Cerebellar nuclear complex (tissue), 1 donor: ENCODE measurements around the gene FHIT.
"Not testable (repeated sequence)": the region's sequence is repeated elsewhere in the genome, so short reads cannot be mapped to it uniquely, and the experiment has no call there.

Experiments
- DNase-seq, 2 experiments: peaks; one replicate each; lab custom pipeline; 2025; lab: John Stamatoyannopoulos, UW

Gene FHIT

DNA sequence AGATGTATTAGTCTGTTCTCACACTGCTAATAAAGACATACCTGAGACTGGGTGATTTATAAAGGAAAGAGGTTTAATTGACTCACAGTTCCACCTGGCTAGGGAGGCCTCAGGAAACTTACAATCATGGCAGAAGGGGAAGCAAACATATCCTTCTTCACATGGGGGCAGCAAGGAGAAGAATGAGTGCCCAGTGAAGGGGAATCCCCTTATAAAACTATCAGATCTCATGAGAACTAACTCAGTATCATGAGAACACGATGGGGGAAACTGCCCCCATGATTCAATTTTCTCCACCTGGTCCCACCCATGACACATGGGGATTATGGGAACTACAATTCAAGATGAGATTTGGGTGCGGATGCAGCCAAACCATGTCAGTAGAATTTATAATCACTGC is 1316.7 kb downstream of the FHIT start:
- not testable (repeated sequence) for DNase-seq

DNA sequence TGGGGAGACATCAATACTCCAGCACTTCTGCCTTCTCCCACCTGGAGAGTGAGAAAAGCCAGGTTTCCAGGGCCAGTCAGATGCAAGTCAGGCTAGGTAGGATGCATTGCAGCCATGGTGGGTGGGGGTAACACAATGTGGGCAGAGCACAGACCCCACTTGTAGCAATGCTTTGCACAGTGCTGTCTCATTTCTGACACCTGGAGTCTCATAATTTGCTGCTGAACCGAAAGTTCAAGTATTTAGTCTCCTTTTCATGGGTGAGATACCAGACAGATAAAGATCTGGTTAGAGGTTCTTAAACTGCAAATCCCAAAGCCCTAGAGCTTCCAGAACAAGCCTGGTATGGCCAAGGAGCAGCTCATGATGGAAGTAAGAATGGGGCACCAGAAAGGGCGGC is 1321.1 kb downstream of the FHIT start:
- DNase-seq, result no peak

DNA sequence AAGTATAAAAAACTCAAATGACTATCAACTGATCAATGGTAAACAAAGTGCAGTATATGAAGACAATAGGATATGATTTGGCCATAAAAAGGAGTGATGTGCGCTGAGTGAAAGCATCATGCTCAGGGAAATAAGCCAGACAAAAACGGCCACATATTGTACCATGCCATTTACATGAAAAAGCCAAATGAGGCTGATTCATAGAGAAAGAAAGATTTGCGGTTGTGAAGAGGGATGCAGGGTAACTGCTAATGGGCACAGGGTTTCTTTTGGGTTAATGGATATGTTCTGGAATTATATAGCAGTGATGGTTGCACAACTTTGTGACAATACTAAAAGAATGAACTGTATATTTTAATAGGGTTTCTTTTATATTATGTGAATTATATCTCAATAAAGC is 1324.2 kb downstream of the FHIT start:
- DNase-seq, result no peak

DNA sequence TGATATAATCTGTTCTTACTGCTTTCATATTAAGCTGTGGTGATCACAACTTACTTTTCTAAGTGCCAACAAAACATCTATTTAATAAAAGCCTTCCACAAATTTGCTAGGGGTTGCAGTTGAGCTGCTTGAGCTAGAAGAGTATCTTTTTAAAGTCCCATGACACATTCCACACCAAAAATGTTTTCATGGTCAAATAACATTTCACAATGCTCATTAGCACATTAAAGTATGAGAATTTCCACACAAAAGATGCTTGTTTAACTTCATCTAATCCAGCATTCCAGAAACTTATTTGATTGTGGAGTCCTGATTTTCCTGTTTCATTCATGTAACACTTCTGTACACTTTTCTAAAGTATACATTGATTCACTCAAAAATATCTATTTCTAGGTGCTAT is 1325.3 kb downstream of the FHIT start:
- no peak for DNase-seq

DNA sequence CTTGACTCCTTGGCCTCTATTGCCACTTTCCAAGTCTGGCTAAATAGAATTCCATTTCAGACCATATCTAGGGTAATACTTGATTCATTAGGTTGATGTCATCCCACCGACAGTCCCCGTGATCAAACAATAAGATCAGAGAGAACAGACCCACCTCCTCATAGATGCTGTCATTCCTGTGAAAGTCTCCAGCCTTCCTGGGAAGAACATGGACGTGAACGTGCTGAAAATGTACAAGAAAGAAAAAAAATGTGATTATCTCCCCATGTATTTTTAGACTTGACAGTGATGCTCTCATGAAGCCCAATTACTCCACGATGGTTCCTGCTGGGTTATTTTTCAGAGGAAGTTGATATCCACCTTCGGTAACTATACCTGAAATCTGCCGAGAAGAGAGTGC is 1329.1 kb downstream of the FHIT start:
- DNase-seq, result no peak

DNA sequence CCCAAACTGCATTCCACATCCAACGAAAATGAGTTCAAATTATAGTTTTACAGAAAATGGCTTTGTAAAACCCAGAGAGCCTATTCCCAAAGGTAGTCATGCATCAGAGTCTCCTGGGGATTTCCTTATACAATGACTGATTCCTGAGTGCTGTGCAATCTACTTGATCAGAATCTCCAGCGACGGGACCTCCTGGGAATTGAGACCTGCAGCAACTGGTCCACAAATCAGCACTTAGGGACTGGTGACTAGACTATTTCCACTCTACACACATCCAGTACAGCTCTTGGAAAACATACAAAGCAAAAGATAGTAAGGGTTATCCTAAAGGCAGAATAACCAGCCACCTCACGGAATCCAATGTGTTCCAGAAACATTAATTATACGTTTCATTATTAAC is 1330.4 kb downstream of the FHIT start:
- DNase-seq, result no peak

DNA sequence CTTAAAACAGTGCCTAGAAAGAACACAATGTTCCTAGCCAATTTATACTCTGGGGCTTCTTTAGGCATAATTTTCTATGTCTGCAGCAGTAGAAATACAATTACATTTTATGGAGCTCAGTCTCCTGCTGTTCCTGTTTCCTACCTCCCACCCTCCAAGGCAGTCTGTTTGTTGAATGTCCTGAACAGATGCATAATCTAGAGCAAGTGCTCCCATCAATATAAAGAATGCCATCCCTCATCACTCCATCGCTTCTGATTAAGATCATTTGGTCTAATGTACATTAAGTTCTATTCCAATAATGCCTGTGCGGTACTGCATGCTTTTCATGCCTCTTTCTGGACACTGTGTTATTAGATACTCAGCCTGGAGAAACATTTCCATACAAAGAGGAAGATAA is 1331.7 kb downstream of the FHIT start:
- no peak for DNase-seq

DNA sequence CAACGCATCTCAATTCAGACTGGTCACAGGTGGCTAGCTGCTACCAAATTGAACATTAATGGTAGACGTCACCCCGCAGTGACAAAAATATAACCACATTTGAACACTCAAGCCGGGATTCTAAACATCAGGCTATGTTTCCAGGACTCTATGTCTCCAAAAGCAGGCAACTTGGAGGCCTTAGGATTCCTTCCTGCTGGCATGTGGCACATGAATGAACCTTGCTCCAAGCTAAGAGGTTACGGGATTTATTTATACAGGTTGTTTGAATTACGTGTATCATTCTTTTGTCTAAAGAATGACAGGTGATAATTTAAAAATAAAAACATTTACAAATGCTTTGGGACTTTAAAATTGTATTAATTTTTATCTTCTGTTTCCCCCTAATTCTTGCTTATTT is 1337.0 kb downstream of the FHIT start:
- no peak for DNase-seq

DNA sequence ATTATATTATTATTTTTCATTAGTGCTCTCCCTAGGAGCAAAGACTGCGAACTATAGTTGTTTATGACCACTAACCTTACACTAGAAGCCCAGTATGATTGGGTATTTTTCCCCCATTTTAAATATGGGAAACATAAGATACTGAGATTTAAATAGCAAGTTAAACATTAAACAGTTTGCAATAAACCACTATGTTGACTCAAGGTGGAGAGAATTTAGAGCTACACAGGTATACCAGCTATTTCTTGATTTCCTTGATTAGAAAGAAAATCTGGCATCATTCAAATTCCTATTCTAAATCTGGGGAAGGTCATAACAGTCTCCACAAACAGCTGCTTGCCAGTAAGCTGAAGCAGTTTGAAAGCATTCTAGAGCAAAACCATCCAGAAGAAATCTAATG is 1337.6 kb downstream of the FHIT start:
- DNase-seq, result no peak

DNA sequence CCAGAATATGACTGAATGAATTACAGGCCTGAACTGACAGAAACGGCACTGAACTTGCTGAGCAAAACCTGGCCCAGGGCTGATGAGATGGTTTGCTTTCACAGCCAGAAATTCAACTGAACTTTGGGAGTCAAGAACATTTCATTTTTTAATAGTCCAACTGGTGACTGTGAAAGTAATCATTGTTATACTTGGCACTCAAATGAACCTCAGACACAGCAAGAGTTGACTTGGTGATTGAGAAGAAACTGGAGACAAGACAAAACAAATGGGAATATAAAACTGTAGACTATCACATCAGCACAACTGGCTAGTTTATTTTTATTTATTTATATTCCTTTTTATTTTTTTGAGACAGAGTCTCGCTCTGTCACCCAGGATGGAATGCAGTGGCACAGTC is 1342.6 kb downstream of the FHIT start:
- DNase-seq, result no peak

DNA sequence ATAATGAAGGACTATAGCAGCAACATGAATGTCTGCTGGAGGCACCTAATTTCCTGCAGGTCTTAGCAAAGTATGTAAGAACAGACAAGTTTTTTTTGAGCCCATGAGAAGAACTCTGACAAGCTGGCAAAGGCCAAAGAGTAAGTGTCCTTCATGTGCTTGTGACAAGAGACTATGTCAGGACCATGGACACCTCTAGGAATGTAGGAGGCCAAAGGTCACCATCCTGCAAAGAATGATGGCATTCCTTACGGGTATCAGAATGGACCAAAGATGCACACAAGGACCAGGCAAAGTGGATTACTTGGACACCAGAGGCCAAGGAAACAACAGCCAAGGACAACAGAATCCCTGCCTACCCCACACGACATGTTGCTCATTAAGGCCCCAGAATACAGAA is 1343.0 kb downstream of the FHIT start:
- no peak for DNase-seq

DNA sequence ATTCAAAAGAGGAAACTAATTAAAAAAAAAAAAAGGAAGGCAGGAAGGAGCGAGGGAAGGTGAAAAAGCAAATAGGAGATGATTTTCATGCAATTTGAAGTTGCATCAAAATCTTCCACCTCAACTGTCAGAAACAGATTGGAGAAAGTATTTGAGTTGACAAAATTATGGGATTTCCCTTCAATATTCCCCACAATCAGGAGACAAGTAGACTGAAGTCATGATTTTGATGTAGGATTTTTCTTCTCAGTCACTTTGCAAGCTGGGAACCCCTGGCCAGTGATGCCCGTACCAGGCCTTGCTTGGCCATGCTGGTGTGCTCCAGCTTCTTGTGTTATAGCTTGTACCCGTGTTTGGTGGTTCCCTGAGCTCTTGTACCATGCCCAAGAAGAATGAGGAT is 1347.0 kb downstream of the FHIT start:
- no peak for DNase-seq

DNA sequence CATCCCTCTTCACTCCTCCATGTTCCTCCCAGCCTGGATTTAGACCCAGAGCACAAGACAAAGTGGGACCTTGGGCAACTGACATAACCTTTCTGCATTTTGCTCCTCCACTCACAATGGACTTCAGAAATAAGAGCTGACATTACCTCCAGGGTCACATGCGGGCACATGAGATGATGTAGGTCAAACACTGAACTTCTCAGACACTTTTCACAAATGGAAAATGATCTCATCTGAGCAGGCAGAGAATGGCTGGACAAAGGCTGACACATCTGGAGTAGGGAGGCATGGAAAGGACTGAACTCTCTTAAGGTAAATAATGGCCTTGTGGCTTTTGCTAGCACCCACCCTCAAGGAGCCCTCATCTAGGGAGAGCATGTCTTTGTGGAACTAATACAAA is 1352.2 kb downstream of the FHIT start:
- DNase-seq, result no peak

DNA sequence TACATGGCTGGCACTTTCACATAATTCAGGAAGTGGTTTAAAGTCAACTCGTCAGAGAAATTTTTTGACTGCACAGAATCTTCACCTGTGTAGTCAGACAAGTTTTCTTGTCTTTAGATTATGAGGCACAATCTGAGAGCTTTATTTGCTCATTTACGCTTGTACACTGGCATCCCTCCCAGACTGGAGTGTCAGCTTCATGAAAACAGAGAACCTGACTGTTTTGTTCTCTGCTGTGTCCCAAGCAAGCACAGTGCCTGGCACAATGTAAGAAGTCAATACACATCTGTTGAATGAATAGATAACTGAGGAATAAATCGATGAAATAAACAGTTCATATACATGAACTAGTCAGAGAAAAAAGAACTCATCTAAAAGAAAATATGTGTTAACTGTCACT is 1355.3 kb downstream of the FHIT start:
- DNase-seq, result no peak

DNA sequence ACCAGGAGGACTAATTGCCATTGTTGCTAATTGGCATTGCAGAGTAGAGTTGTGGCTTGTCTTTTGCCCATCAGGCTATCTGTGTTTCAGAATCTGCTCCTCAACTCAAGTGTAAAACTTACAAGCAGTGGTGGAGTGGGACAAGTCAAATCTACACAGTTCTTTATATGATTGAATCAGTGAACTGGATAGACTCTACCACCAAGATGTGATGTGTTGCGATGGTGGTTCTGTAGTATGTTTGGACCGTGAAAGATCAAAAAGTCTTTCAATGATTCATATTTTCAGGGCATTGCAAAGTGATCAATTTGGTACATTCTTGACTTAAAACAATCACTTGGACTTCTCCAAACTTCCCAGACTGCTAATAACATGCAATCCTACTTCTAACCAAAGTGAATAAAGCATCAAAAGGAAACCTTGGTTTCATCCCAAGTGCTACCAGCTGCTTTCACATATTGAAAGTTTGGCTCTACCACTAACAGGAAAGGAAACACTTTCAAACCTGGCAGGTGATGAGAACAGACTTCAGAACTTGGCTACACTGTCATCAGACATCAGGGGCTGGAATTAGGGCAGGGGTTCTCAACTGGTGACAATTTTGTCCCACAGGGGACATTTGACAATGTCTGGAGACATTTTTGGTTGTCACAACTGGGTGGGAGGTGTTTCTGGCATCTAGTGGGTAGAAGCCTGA is 1356.7 kb downstream of the FHIT start:
- no peak for DNase-seq

DNA sequence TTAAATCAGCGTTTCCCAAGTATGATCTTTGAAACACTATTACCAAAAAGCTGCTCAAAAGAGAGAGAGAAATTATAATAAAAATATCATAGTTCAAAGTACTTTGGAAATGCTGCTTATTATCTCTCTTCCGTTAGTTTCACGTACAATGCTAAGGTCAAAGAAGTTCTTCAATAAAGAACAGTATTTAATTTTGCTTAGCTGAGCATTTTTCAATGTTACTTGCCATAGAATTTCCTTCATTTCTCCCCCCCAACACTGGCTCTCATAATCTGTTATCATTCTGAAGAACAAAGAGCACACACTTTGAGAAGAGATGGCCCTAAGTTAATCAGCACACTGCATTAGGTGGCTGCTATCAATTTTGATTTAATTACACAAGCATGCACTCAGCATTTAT is 1360.6 kb downstream of the FHIT start:
- DNase-seq, result no peak

DNA sequence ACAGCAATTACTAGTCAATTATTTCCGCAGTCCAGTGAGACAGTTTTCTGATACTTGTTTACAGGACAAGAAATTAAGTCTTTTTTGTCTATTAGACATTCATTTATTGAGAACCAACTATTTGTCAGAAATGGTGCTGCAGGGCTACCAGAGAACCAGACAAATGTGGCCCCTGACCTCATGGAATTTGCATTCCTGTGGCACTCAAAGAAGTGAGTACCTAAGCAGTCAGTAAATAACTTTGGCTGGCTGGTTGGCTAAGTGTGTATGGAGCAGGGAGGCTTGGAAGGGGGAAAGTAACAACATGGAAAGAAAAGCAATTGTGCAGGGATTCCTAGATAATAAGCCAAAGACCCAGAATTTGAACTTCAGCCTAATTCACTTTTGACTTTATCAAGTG is 1364.5 kb downstream of the FHIT start:
- DNase-seq, result no peak

DNA sequence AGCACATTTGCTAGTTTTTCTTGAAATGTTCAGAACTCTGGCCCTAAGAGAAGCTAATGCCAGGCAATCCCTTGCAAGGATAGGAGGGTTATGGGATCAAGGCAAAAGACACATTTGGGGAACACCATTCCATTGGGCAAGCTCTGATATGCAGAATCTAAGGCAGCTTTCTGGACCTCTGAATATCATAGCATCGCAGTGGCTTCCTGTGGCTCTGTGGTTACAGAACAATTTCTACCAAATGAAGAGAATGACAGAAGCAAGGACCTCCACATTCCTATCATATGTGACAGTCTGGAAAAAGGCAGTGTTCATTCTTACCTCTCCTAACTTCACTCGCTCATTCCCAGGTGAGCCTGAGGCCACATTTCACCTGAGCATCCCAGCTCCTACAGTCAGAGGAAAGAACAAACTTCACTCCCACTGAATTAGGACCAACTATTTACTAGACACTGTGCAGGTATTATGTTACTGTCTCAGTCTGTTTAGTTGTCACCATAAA is 1365.3 kb downstream of the FHIT start:
- DNase-seq, result no peak

DNA sequence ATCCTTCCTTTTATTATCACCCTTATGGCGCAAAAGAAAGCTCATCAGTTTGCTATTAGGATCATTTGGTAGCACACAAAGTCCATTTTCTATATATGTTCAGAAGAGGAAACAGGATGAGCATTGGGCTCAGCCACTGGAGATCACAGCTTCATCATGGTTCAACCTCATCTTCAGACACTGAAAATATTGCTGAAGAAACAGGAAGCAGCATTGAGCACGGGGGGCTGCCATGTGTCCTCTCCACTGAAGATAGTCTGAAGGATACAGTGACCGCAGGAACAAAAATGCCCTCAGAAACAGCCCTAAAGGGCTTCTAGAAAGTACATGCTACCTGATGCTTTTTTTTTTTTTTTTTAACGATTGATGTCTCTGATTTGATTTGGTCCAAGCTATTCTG is 1366.2 kb downstream of the FHIT start:
- DNase-seq, result no peak

DNA sequence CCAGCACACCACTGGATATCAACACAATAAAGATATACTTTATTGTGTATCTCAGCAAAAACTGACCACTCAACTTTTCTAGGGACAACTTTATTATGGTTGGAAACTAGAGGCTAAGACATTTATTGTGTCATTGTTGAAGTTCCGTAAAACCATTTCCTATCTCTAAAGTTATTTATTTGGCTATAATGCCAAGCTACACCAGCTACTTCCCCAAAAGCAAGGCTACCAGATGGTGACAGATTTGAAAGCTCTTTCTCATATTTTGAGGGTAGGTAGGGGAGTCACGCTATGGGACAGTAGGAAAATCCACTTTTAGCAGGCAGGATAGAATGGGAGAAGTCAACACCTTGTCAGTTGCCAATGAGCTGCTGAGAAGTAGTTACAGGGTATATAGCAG is 1366.8 kb downstream of the FHIT start:
- no peak for DNase-seq

DNA sequence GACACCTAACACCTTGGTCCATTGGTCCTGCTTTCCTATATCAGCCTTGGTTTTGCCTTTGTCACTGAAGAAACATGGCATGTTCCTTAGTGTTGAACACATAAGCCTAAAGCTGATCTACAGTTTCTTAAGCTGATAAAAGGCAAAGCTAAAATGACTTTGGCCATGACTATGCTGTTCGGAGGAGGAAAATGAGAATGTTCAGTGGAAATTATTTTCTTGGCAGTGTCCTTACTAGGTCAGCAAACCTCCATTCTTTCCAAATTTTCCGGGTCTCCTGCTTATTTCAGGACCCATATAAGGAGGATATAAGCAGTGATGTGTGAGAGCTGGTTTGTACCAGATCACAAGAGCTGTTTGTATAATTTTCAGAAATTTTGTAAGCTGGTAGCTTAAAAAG is 1368.5 kb downstream of the FHIT start:
- DNase-seq, result no peak

DNA sequence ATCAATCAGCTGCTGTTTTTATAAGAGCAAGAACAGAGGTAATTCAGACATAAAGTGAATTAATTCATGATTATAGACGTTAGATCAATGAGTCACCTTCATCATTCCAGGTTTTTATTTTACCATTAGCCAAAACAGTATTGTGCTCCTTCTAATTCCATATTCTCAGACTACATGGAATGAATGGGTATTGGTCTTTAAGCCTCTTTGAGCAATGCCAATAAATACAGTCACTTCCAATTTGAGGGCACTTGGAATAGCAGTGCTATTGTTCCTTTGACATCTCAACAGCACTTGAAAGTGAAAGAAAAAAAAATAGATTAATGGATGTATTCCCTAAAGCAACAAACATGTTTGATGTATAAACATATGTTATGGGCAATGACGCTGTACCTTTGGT is 1370.5 kb downstream of the FHIT start:
- DNase-seq, result no peak

DNA sequence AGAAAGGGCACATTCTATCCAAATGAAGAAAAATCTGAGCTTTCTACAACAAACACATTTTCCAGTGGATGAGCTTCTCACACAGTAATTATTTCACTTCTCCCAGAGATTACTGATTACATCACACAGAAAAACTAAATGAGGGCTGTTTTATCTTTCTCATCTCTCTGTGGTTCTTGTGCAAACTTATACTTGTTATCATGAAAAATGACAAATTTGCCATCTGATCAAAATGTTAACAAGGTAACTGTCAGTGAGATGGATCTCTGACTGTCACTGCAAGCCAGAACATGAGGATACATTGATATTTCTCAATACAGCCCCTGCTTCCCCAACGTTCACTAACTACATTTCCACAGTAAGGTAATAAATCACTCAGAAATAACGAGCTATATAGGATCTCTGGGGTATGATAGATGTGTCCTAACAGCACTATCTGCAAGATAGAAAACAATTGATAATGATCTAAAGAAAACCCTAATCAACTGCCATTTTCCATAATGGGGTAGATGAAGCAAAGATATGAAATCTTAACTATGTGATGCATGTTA is 1372.1 kb downstream of the FHIT start:
- no peak for DNase-seq

DNA sequence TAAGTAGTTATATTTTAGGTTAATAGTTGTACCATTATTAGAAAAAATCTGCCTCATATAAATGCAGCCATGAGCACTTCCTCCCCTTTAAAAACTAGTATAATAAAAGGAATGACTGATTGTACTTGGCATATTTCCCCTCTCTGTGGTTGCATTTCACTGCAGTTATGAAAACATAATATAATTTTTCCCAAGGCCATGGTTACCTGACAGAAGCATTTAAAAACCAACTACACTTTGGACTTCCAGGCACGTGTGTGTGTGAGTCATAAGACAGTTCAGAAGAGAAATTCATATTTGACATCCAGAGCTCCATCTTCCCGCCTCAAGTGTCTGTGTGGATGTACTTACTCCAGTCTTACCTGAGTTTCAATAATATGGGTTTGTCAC is 1373.2 kb downstream of the FHIT start:
- DNase-seq, result no peak
